GM13976 (cell line): ENCODE data around the gene NAXD.

ENCODE experiments used
- DNase-seq: peaks from one replicate; pipeline ENCODE4 v3.0.0; 2012; ENCODE audit warnings: low spot score
- CTCF ChIP-seq: IDR thresholded peaks from 2 replicates; pipeline ENCODE4 v1.5.1; 2012; ENCODE audit warnings: borderline replicate concordance, mild to moderate bottlenecking; ENCODE audit not compliant: insufficient read depth; ENCODE audit errors: extremely low read depth, missing control alignments, control extremely low read depth
- in situ Hi-C: fragments of 300-500 bp; cut with MboI; formaldehyde crosslinking; loops from one replicate; pipeline ENCODE4 v1.12.0; 2022; ENCODE audit warnings: low sequenced_read_pairs, mixed read lengths, inconsistent platforms; ENCODE audit not compliant: unreplicated experiment

Gene NAXD

DNA sequence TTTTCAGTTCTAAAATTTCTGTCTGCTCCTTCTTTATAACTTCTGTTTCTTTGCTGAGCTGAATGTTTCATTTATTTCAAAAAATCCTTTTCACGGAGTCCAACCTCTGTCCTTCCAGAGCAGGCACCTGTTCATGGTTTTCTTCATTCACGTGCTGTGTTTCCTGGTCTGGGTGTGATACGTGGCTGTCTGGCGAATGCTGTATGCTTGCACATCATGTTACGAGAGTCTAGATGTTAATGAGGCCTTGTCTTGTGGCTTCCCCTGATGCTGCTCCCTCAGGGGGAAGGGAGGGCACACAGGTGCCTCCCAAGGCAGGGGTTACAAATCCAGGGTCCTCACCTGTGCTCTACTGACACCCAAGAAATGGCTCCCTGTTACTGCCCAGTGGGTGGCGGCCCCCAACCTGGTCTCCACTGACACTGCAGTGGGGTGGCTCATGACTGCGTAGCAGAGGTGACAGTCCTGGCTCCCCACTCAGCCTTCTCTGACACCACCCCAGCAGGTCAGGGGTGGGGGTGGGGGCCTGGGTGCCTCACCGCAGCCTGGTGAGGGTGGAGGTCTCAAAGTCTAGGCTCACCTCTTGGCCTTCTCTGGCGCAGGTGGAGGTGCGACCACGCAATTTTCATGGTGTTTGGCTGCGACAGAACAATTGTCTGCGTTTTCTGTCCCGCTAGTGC lies 33.7 kb upstream of the NAXD start:
- DNase-seq: no peak
- in situ Hi-C loops: loop anchor here (25.0 kb wide), 1 partner anchor 231 kb away; no protein-coding TSS in a partner anchor
- TF ChIP-seq CTCF: no peak

- DNase-seq: no peak
- no peak for TF ChIP-seq CTCF
- in situ Hi-C loops: loop anchor here (25.0 kb wide), 1 partner anchor 230 kb away; no protein-coding TSS in a partner anchor
Observed at GRCh38 chr13:110582421-110582954, 32.9 kb upstream of the NAXD start.

DNA sequence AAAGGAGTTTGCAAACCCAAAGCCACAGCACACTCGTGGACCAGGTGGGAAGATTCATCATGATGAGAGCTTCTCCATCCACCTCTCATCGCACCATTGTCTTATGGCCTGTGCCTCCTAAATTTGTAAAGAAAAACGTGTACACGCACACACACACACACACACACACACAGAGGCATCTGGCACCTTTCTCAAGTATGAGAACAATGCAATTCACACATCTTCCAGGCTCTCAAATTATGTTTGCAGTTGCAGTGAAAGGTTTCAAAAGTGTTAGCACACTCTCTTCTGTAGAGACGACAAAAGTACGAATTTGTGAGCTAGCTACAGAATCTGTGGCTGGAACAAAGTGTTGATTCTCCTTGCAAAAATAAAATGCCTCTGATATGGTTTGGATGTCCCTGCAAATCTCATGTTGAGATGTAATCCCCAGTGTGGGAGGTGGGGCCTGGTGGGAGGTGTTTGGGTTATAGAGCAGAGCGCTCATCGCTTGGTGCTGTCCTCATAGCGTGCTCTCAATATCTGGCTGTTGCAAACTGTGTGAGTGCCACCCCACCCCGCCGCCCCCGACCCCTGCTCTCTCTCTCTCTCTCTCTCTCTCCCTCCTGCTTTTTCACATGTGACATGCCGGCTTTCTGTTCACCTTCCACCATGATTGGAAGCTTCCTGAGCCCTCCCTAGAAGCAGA lies 32.0 kb upstream of the NAXD start:
- no peak for TF ChIP-seq CTCF
- DNase-seq: no peak
- in situ Hi-C loops: loop anchor here (25.0 kb wide), 1 partner anchor 229 kb away; no protein-coding TSS in a partner anchor

DNA sequence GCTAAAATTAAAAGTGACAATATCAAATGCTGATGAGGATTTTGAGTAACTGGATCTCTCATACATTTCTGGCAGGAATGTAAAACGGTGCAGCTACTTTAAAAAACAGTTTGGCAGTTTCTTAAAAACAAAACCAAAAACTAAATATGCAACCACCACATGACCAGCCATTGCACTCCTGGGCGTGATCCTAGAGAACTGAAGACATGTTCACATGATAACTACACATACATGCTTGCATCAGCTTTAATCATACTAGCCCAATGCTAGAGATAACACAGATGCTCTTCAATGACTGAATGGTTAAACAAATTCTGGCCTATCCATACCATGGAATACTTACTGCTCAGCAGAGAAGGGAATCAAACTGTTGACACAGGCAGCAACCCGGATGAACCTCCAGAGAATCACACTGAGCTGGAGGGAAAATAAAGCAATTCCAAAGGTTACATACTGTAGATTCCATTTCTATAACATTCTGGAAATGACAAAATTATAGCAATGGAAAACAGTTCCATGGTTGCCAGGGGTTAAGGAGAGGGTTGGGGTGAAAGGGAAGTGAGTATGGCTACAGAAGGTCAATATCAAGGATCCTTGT lies 25.5 kb upstream of the NAXD start:
- no peak for DNase-seq
- in situ Hi-C loops: loop anchor here (25.0 kb wide), 1 partner anchor 222 kb away; no protein-coding TSS in a partner anchor
- no peak for TF ChIP-seq CTCF

DNA sequence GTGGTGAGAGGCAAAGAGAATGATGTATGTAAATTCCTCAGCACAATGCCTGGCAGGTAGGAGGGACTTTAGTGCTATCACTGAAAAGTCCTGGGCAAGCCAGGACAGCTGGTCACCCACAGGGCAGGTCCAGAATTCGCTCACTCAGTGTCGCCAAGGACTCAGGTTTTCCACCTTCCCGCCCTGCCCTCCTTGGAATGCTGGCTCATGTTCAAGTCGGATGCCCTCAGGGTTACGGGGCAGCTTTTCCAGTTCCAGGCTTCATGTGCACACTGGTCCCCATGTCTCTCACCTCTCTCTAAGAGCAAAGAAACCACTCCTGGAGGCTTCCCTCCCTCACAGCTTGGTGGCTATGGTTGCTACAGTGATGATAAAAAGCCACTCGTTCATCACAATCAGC lies 24.8 kb upstream of the NAXD start:
- no peak for DNase-seq
- in situ Hi-C loops: loop anchor here (25.0 kb wide), 1 partner anchor 222 kb away; no protein-coding TSS in a partner anchor

More for the DNA sequence above, 24.8 kb upstream of the NAXD start:
- TF ChIP-seq CTCF: no peak
